NCI-H748 (cell line): ENCODE data around the gene TENM3.
A peak's percentile ranks its signal among the peaks of the same experiment; 100 is the strongest.
"Not testable (repeated sequence)": the region's sequence is repeated elsewhere in the genome, so short reads cannot be mapped to it uniquely, and the experiment has no call there.

ENCODE experiments used
- DNase-seq: peaks from one replicate; lab custom pipeline; 2025; ENCODE audit not compliant: unreplicated experiment; lab: John Stamatoyannopoulos, UW

TENM3 gene

GRCh38 chr4:182227611-182228010 is 15.6 kb upstream of the TENM3 start:
- DNase-seq = no peak

GRCh38 chr4:182228991-182229577 is 14.1 kb upstream of the TENM3 start:
- no peak for DNase-seq

- no peak for DNase-seq
These were observed 12.9 kb upstream of the TENM3 start for GRCh38 chr4:182230256-182230655.

- no peak for DNase-seq
These were observed 12.1 kb upstream of the TENM3 start for GRCh38 chr4:182231080-182231479.

GRCh38 chr4:182231496-182231895 is 11.7 kb upstream of the TENM3 start:
- DNase-seq = no peak

GRCh38 chr4:182233310-182234090 is 9.7 kb upstream of the TENM3 start:
- DNase-seq = no peak

- no peak for DNase-seq
These were observed 8.0 kb upstream of the TENM3 start for GRCh38 chr4:182235021-182235795.

GRCh38 chr4:182236186-182236585 is 7.0 kb upstream of the TENM3 start:
- DNase-seq = no peak

- not testable (repeated sequence) for DNase-seq
These were observed 6.2 kb upstream of the TENM3 start for GRCh38 chr4:182237010-182237409.

GRCh38 chr4:182238355-182238931 is 4.8 kb upstream of the TENM3 start:
- no peak for DNase-seq

- no peak for DNase-seq
These were observed 2.8 kb upstream of the TENM3 start for GRCh38 chr4:182240161-182241130.

GRCh38 chr4:182242260-182242659 is 942 bp upstream of the TENM3 start:
- not testable (repeated sequence) for DNase-seq

- DNase-seq = no peak
These were observed 415 bp upstream of the TENM3 start for GRCh38 chr4:182242787-182243186.

- DNase-seq = no peak
These were observed 1.8 kb downstream of the TENM3 start for GRCh38 chr4:182245041-182245440.

GRCh38 chr4:182245541-182246215 is 2.5 kb downstream of the TENM3 start:
- DNase-seq = peak; percentile 23

- no peak for DNase-seq
These were observed 3.4 kb downstream of the TENM3 start for GRCh38 chr4:182246401-182247205.

- no peak for DNase-seq
These were observed 5.1 kb downstream of the TENM3 start for GRCh38 chr4:182248295-182248694.

GRCh38 chr4:182250446-182250845 is 7.2 kb downstream of the TENM3 start:
- DNase-seq = no peak

- no peak for DNase-seq
These were observed 7.9 kb downstream of the TENM3 start for GRCh38 chr4:182251116-182251515.
